Measurements from ENCODE around the gene FCHSD2. TPM values are rescaled to one million over a fixed set of nuclear protein-coding genes. Genes with fewer than 3 reads are reported as not detected.

FCHSD2 gene
- total RNA-seq, 1 experiment from 2014 or later, result 22.6 TPM

- POLR2A ChIA-PET (ENCODE audit: unreplicated experiment), result no interaction called here
- no peaks in the 10 kb centered on the region for H3K9me3 ChIP-seq (ENCODE audit: insufficient read depth, low read depth)
- H3K4me1 ChIP-seq (replicated peaks; ENCODE audit: insufficient read depth), result peaks cover 27% of the 10 kb centered on the region
- no peaks in the 10 kb centered on the region for H3K36me3 ChIP-seq (ENCODE audit: low read depth)
- no peak for DNase-seq
- intact Hi-C loops (cut with micrococcal nuclease; ENCODE audit: unreplicated experiment), result no loop called here
- H3K9me2 ChIP-seq (ENCODE audit: insufficient read depth), result no peaks in the 10 kb centered on the region
- no peak overlapping the region for H2AFZ ChIP-seq
- H4K20me1 ChIP-seq (ENCODE audit: insufficient read depth), result no peaks in the 10 kb centered on the region
- no peak overlapping the region for H3K27ac ChIP-seq
- no peak overlapping the region for H3K4me3 ChIP-seq
- BruUV-seq (replicated peaks), result no TSS peak
- CTCF ChIA-PET, result no interaction called here
- no peaks in the 10 kb centered on the region for H3K79me2 ChIP-seq (ENCODE audit: low read depth)
- peaks cover 31% of the 10 kb centered on the region for H3F3A ChIP-seq (ENCODE audit: insufficient read depth, low read depth)
- TF ChIP-seq CTCF (conservative IDR thresholded peaks at IDR 0.05) (no peak), EZH2 (IDR thresholded peaks at IDR 0.05; ENCODE audit: low read depth) (no peak)
- H3K27me3 ChIP-seq (ENCODE audit: insufficient read depth, low read depth), result no peaks in the 10 kb centered on the region
- no peak overlapping the region for H3K4me2 ChIP-seq
These were observed 336.9 kb downstream of the FCHSD2 start for GRCh38 chr11:72805216-72805615.

- H3K4me3 ChIP-seq, result no peak overlapping the region
- TF ChIP-seq CTCF (conservative IDR thresholded peaks at IDR 0.05), result no peak
- TF ChIP-seq EZH2 (IDR thresholded peaks at IDR 0.05; ENCODE audit: low read depth), result no peak
- peaks cover 21% of the 10 kb centered on the region for H3F3A ChIP-seq (ENCODE audit: insufficient read depth, low read depth)
- H3K9me2 ChIP-seq (ENCODE audit: insufficient read depth), result no peaks in the 10 kb centered on the region
- no peak overlapping the region for H3K4me2 ChIP-seq
- no peaks in the 10 kb centered on the region for H3K9me3 ChIP-seq (ENCODE audit: insufficient read depth, low read depth)
- peaks cover 19% of the 10 kb centered on the region for H3K4me1 ChIP-seq (replicated peaks; ENCODE audit: insufficient read depth)
- H3K79me2 ChIP-seq (ENCODE audit: low read depth), result no peaks in the 10 kb centered on the region
- H4K20me1 ChIP-seq (ENCODE audit: insufficient read depth), result no peaks in the 10 kb centered on the region
- POLR2A ChIA-PET (ENCODE audit: unreplicated experiment), result no interaction called here
- H3K36me3 ChIP-seq (ENCODE audit: low read depth), result no peaks in the 10 kb centered on the region
- H2AFZ ChIP-seq, result no peak overlapping the region
- no peak overlapping the region for H3K27ac ChIP-seq
- no TSS peak for BruUV-seq (replicated peaks)
- intact Hi-C loops (cut with micrococcal nuclease; ENCODE audit: unreplicated experiment), result no loop called here
- CTCF ChIA-PET, result no interaction called here
- H3K27me3 ChIP-seq (ENCODE audit: insufficient read depth, low read depth), result no peaks in the 10 kb centered on the region
- DNase-seq, result no peak
These were observed 339.3 kb downstream of the FCHSD2 start for GRCh38 chr11:72802822-72803221.

GRCh38 chr11:72799441-72799840, 342.7 kb downstream of the FCHSD2 start:
- H3K4me2 ChIP-seq, result no peak overlapping the region
- TF ChIP-seq CTCF (conservative IDR thresholded peaks at IDR 0.05) (no peak), EZH2 (IDR thresholded peaks at IDR 0.05; ENCODE audit: low read depth) (no peak)
- H3K27ac ChIP-seq, result no peak overlapping the region
- CTCF ChIA-PET, result interaction anchor here (0.6 kb wide), 1 partner anchor 90 kb away, joined by 11 read pairs; no protein-coding TSS in a partner anchor
- H3K9me3 ChIP-seq (ENCODE audit: insufficient read depth, low read depth), result no peaks in the 10 kb centered on the region
- H3F3A ChIP-seq (ENCODE audit: insufficient read depth, low read depth), result peaks cover 10% of the 10 kb centered on the region; the same call in 1 of the 2 replicates
- H3K9me2 ChIP-seq (ENCODE audit: insufficient read depth), result no peaks in the 10 kb centered on the region
- no peak overlapping the region for H2AFZ ChIP-seq
- DNase-seq, result no peak
- H3K4me3 ChIP-seq, result no peak overlapping the region
- POLR2A ChIA-PET (ENCODE audit: unreplicated experiment), result interaction anchor here (0.6 kb wide), 1 partner anchor 328 kb away, joined by 10 read pairs; no protein-coding TSS in a partner anchor
- no peaks in the 10 kb centered on the region for H3K36me3 ChIP-seq (ENCODE audit: low read depth)
- no TSS peak for BruUV-seq (replicated peaks)
- no peaks in the 10 kb centered on the region for H3K27me3 ChIP-seq (ENCODE audit: insufficient read depth, low read depth)
- intact Hi-C loops (cut with micrococcal nuclease; ENCODE audit: unreplicated experiment), result no loop called here
- no peaks in the 10 kb centered on the region for H4K20me1 ChIP-seq (ENCODE audit: insufficient read depth)
- peaks cover 9% of the 10 kb centered on the region for H3K4me1 ChIP-seq (replicated peaks; ENCODE audit: insufficient read depth)
- no peaks in the 10 kb centered on the region for H3K79me2 ChIP-seq (ENCODE audit: low read depth)

Measured in PC-9 (cell line).